CD4-positive, alpha-beta memory T cell (primary cell): Measurements from ENCODE around the gene NMT1. TPM values are rescaled to one million over a fixed set of nuclear protein-coding genes. Genes with fewer than 3 reads are reported as not detected.

ENCODE experiments used
- CTCF ChIA-PET: fragments of 350-600 bp; sonication (Branson Sonifier 250); formaldehyde crosslinking; loops from one replicate; lab custom pipeline; 2021; ENCODE audit warnings: inconsistent platforms; ENCODE audit not compliant: partially characterized antibody; lab: Charles Lee
- POLR2A ChIA-PET: fragments of 350-600 bp; sonication (Branson Sonifier 250); formaldehyde crosslinking; loops from one replicate; lab custom pipeline; 2021; ENCODE audit not compliant: partially characterized antibody; lab: Charles Lee
- DNase-seq, 5 donors: peaks; one replicate each; pipeline versions ENCODE4 v3.0.0 to v3.0.0-alpha.2; 2020 to 2022; ENCODE audit warnings: mixed read lengths in 1 of 5
- H3K27ac ChIP-seq: one replicate; pipeline ENCODE4 v1.7.0; 2013; ENCODE audit warnings: low read depth, low read length
- H3K27me3 ChIP-seq: 2 replicates; pipeline ENCODE4 v1.7.0; 2013; ENCODE audit warnings: mild to moderate bottlenecking, low read length, moderate library complexity; ENCODE audit not compliant: insufficient read depth
- H3K36me3 ChIP-seq: 2 replicates; pipeline ENCODE4 v1.7.0; 2013; ENCODE audit warnings: mild to moderate bottlenecking, low read length, moderate library complexity; ENCODE audit not compliant: insufficient read depth
- H3K4me1 ChIP-seq: 2 replicates; pipeline ENCODE4 v1.7.0; 2013; ENCODE audit warnings: mild to moderate bottlenecking, low read length, moderate library complexity; ENCODE audit not compliant: insufficient read depth
- H3K4me3 ChIP-seq, 2 donors: one replicate each; pipeline ENCODE4 v1.7.0; 2013; ENCODE audit warnings: low read length in 2 of 2, mild to moderate bottlenecking in 1 of 2
- H3K9me3 ChIP-seq, 2 donors: one replicate each; pipeline ENCODE4 v1.7.0; 2013; ENCODE audit warnings: low read length in 2 of 2, control low read depth in 1 of 2; ENCODE audit not compliant: control insufficient read depth in 1 of 2
- H3K27ac Mint-ChIP-seq, 7 donors: one replicate each; pipeline ENCODE4 v1.8.0; 2020 to 2021; ENCODE audit warnings: mixed read lengths in 7 of 7, mild to moderate bottlenecking in 6 of 7, inconsistent platforms in 3 of 7, moderate library complexity in 3 of 7
- H3K27me3 Mint-ChIP-seq, 2 donors: one replicate each; pipeline ENCODE4 v1.8.0; 2020 to 2021; ENCODE audit warnings: mixed read lengths in 2 of 2
- H3K36me3 Mint-ChIP-seq, 2 donors: one replicate each; pipeline ENCODE4 v1.8.0; 2020 to 2021; ENCODE audit warnings: mixed read lengths in 2 of 2, inconsistent platforms in 1 of 2, mild to moderate bottlenecking in 1 of 2
- H3K4me1 Mint-ChIP-seq, 4 donors: one replicate each; pipeline ENCODE4 v1.8.0; 2020 to 2021; ENCODE audit warnings: mixed read lengths in 4 of 4, mild to moderate bottlenecking in 1 of 4
- H3K4me3 Mint-ChIP-seq, 8 donors: one replicate each; pipeline ENCODE4 v1.8.0; 2020 to 2021; ENCODE audit warnings: mixed read lengths in 8 of 8, mild to moderate bottlenecking in 7 of 8, moderate library complexity in 6 of 8, inconsistent platforms in 3 of 8
- H3K9me3 Mint-ChIP-seq, 8 donors: one replicate each; pipeline ENCODE4 v1.8.0; 2020 to 2021; ENCODE audit warnings: mixed read lengths in 8 of 8, mild to moderate bottlenecking in 5 of 8, inconsistent platforms in 3 of 8, moderate library complexity in 1 of 8
- intact Hi-C: fragments of 100-400 bp; cut with micrococcal nuclease; formaldehyde crosslinking; loops from one replicate; pipeline ENCODE4 v1.15.1; 2023
- polyA plus RNA-seq, 2 donors: library from polyadenylated mRNA; unstranded; fragments of 300-500 nt; fragmentation: Illumina TruSeq; gene quantifications; one replicate each; pipeline ENCODE4 v1.2.3, GENCODE V29; 2021
- total RNA-seq, 2 experiments: library from RNA; stranded (reverse); gene quantifications; one replicate each; pipeline ENCODE4 v1.2.3, GENCODE V29; 2021

Gene NMT1
- total and polyA plus RNA-seq, 4 experiments from 2014 or later: 56.2 to 126 (median 100) TPM

DNA sequence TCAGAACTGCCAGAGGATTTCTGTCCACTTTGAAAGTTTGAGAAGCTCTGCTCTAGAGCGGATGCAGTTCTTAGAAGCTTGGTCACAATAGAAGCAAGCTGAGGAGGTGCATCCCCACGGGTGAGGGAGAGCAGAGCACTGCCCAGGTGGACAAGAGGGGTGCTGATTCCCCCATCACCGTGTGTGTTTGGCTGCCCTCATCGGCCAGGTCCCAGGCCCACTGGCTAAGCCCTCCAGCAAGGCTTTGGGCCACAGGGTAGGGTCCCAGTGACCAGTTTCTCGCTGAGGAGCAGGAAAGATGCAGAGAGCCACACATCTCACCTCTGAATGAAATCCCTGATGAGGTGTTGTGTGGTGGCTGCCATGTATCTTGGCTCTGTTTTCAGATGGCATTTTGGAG is 26.9 kb downstream of the NMT1 start:
- H3K27ac Mint-ChIP-seq: peak overlapping the region in 3 of 7 donors; percentile 16 to 87 (median 42)
- no peaks in the 10 kb centered on the region for H3K9me3 Mint-ChIP-seq
- POLR2A ChIA-PET: interaction anchor here (1.0 kb wide), 1 partner anchor 27 kb away, joined by 3 read pairs; the partner anchor contains the start of gene NMT1

DNA sequence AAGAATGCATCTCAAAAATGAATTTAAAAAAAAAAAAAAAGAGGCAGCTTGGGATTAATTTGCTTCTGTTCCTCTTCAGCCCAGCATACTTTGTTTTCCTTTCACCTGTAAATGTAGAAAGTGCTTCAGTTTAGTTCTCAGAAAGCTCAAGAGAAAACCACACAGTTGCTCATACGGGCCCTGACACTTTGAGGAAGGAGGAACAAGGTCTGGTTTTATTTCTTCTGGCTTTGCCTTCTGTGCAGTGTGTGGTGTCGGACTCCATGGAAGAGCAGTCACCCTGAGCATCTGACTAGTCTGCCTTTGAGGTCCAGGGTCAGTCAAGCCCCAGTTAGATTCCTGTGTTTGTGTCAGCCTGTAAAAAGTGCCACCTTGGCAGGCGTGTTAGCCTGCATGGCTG is 27.6 kb downstream of the NMT1 start:
- H3K27ac Mint-ChIP-seq: peak overlapping the region in 1 of 7 donors; percentile 42
- POLR2A ChIA-PET: no interaction called here
- H3K4me3 Mint-ChIP-seq: no peak overlapping the region

More for the DNA sequence above, 26.9 kb downstream of the NMT1 start:
- Mint-ChIP-seq H3K27me3 (no peaks in the 10 kb centered on the region), H3K4me1 (peaks cover 0 to 3% (median 1%) of the 10 kb centered on the region in 4 donors), H3K36me3 (peaks cover 43 to 67% of the 10 kb centered on the region in 2 donors), H3K4me3 (no peak overlapping the region)
- H3K4me3 ChIP-seq: no peak overlapping the region
- peaks cover 73% of the 10 kb centered on the region for H3K36me3 ChIP-seq
- H3K27ac ChIP-seq: no peak overlapping the region
- H3K27me3 ChIP-seq: no peaks in the 10 kb centered on the region
- no peaks in the 10 kb centered on the region for H3K4me1 ChIP-seq
- no peaks in the 10 kb centered on the region for H3K9me3 ChIP-seq
- CTCF ChIA-PET: interaction anchor here (4.9 kb wide), 1 partner anchor 11 kb away, joined by 17 read pairs; no protein-coding TSS in a partner anchor
- intact Hi-C loops: no loop called here
- DNase-seq: no peak

DNA sequence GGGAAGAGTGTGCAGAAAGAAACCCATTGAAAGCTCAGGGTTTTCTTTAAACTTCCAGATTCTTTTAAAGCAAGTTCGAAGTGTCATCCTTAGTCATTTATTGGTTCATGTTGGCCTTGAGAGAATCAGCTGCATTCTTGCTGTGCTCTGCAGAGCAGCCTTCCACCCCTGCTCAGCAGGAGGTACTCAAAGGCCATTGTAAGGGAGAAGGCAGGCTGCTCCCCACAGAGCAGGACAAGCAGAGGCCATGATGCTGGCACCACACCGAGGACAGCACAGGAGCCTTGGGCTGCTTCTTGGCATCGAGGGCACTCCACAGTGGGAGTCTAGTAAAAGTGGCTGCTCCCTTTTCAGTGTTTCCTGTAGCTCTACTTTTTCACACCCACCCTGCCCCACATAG is 29.6 kb downstream of the NMT1 start:
- Mint-ChIP-seq H3K4me3 (no peak overlapping the region), H3K4me1 (peaks cover 0 to 3% (median 1%) of the 10 kb centered on the region in 4 donors), H3K9me3 (no peaks in the 10 kb centered on the region), H3K27me3 (no peaks in the 10 kb centered on the region), H3K27ac (no peak overlapping the region), H3K36me3 (peaks cover 57 to 73% of the 10 kb centered on the region in 2 donors)
- CTCF ChIA-PET: interaction anchor here (4.9 kb wide), 1 partner anchor 8 kb away, joined by 17 read pairs; no protein-coding TSS in a partner anchor
- POLR2A ChIA-PET: interaction anchor here (0.5 kb wide), 1 partner anchor 941 kb away, joined by 3 read pairs; no protein-coding TSS in a partner anchor
- Histone ChIP-seq H3K36me3 (peaks cover 63% of the 10 kb centered on the region), H3K27me3 (no peaks in the 10 kb centered on the region), H3K4me3 (no peak overlapping the region), H3K4me1 (no peaks in the 10 kb centered on the region), H3K9me3 (no peaks in the 10 kb centered on the region), H3K27ac (no peak overlapping the region)
- DNase-seq: no peak
- intact Hi-C loops: no loop called here

More for the DNA sequence above, 27.6 kb downstream of the NMT1 start:
- Mint-ChIP-seq H3K27me3 (no peaks in the 10 kb centered on the region), H3K4me1 (peaks cover 0 to 3% (median 1%) of the 10 kb centered on the region in 4 donors), H3K9me3 (no peaks in the 10 kb centered on the region), H3K36me3 (peaks cover 51 to 69% of the 10 kb centered on the region in 2 donors)
- Histone ChIP-seq H3K27me3 (no peaks in the 10 kb centered on the region), H3K36me3 (peaks cover 73% of the 10 kb centered on the region), H3K4me3 (no peak overlapping the region), H3K27ac (no peak overlapping the region), H3K4me1 (no peaks in the 10 kb centered on the region), H3K9me3 (no peaks in the 10 kb centered on the region)
- CTCF ChIA-PET: interaction anchor here (4.9 kb wide), 1 partner anchor 10 kb away, joined by 17 read pairs; no protein-coding TSS in a partner anchor
- DNase-seq: no peak
- intact Hi-C loops: no loop called here

DNA sequence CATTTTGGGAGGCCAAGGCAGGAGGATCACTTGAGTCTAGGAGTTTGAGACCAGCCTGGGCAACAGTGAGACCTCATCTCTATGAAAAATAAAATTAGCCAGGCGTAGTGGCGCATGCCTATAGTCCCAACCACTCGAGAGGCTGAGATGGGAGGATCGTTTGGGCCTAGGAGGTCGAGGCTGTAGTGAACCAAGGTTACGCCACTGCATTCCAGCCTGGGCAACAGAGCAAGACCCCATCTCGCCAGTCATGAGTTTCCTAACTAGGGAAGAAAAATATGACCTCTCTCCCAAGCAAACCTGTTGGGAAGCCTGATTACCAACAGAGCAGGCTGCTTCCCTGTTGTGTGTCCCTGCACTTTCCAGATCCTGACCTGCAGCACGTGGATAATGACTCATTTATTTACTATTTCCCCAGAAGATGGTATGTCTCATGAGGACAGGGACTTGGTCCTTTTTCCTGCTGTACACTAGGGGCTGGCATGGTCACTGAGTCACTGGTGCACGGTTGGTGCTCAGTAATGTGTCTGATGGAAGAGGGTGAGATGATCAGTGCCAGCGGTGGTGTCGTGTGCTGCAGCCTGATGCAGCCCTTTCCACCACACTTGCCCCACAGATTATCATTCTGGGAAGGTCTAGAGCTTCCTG is 30.8 kb downstream of the NMT1 start:
- Histone ChIP-seq H3K4me1 (no peaks in the 10 kb centered on the region), H3K27ac (no peak overlapping the region), H3K36me3 (peaks cover 68% of the 10 kb centered on the region), H3K9me3 (no peaks in the 10 kb centered on the region), H3K27me3 (no peaks in the 10 kb centered on the region), H3K4me3 (no peak overlapping the region)
- ChIA-PET POLR2A (no interaction called here), CTCF (interaction anchor here (4.9 kb wide), 1 partner anchor 7 kb away, joined by 17 read pairs; no protein-coding TSS in a partner anchor)
- Mint-ChIP-seq H3K4me3 (no peak overlapping the region), H3K27ac (peak overlapping the region in 2 of 7 donors; percentile 22 to 67), H3K36me3 (peaks cover 62 to 77% of the 10 kb centered on the region in 2 donors), H3K4me1 (peaks cover 0 to 3% (median 1%) of the 10 kb centered on the region in 4 donors), H3K9me3 (no peaks in the 10 kb centered on the region), H3K27me3 (no peaks in the 10 kb centered on the region)
- intact Hi-C loops: no loop called here
- no peak for DNase-seq

DNA sequence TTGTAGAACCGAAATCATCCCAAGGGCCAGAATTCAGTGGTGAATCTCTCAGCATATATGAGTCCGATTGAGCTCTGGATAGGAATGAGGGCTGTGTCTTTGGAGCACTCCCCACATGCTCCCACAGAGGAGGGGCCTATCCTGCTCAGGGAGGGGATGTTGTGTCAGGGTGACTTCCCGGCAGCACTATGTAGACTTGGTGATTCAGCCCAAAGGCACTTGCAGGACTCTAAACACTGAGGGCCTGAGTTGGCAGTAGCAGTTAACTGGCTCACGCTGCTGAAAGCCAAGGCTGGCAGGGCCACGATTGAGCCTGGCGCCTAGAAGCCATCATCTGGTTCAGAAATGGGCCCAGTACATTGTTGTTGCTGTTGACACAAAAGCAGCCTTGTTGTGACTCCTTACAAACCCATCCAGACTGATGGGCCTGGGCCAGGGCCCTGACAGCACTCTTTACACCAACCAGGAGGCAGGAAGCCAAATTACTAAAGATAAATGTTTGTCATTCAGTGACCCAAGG is 31.9 kb downstream of the NMT1 start:
- Mint-ChIP-seq H3K4me1 (peaks cover 0 to 3% (median 1%) of the 10 kb centered on the region in 4 donors), H3K27ac (peak overlapping the region in 1 of 7 donors; percentile 48), H3K9me3 (no peaks in the 10 kb centered on the region), H3K27me3 (no peaks in the 10 kb centered on the region), H3K4me3 (no peak overlapping the region), H3K36me3 (peaks cover 57 to 77% of the 10 kb centered on the region in 2 donors)
- H3K27ac ChIP-seq: no peak overlapping the region
- no peaks in the 10 kb centered on the region for H3K27me3 ChIP-seq
- H3K4me1 ChIP-seq: no peaks in the 10 kb centered on the region
- CTCF ChIA-PET: no interaction called here
- peaks cover 68% of the 10 kb centered on the region for H3K36me3 ChIP-seq
- intact Hi-C loops: no loop called here
- no peak overlapping the region for H3K4me3 ChIP-seq
- POLR2A ChIA-PET: no interaction called here
- no peaks in the 10 kb centered on the region for H3K9me3 ChIP-seq
- DNase-seq: no peak

DNA sequence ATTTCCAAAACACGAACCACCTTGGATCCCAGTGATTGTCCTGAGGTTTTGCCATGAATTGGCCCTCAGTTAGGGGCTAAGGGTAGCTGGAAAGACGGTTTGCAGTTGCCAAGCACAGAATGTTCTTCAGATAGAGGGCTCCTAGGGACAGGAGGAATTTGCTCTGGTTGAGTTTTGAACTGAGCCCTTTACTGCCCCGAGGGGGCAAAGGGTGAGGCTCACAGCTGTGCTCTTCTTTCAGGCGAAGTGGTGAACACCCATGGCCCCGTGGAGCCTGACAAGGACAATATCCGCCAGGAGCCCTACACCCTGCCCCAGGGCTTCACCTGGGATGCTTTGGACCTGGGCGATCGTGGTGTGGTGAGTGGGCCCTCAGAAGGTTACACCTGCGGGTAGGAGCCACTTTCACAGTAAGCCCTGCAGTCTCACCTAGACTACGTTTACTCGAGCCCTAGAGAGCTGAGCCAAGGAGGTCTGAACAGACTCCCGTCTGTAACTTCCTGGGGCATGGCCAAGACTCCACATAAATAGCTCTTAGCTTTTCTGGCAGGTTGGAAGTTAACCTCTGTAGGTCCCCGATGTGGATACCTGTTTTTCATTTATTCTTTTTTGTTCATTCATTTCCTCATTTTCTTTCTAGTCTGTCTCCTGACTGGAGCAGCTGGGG is 32.5 kb downstream of the NMT1 start:
- H3K27ac Mint-ChIP-seq: peak overlapping the region in 2 of 7 donors; percentile 37 to 48

More for the DNA sequence above, 32.5 kb downstream of the NMT1 start:
- Histone ChIP-seq H3K4me1 (no peaks in the 10 kb centered on the region), H3K27ac (no peak overlapping the region), H3K27me3 (no peaks in the 10 kb centered on the region), H3K36me3 (peaks cover 71% of the 10 kb centered on the region), H3K9me3 (no peaks in the 10 kb centered on the region), H3K4me3 (no peak overlapping the region)
- intact Hi-C loops: no loop called here
- ChIA-PET POLR2A (interaction anchor here (0.6 kb wide), 1 partner anchor 178 kb away, joined by 5 read pairs; no protein-coding TSS in a partner anchor), CTCF (no interaction called here)
- Mint-ChIP-seq H3K9me3 (no peaks in the 10 kb centered on the region), H3K4me3 (no peak overlapping the region), H3K36me3 (peaks cover 60 to 78% of the 10 kb centered on the region in 2 donors), H3K27me3 (no peaks in the 10 kb centered on the region), H3K4me1 (peaks cover 0 to 3% (median 1%) of the 10 kb centered on the region in 4 donors)
- no peak for DNase-seq
